Measurements from ENCODE around the gene NOTCH1.

Gene NOTCH1

GRCh38 chr9:136572003-136572827 is 26.4 kb upstream of the NOTCH1 start:
- FAIRE-seq (no peak), DNase-seq (ENCODE audit: insufficient read length, low spot score) (no peak)
- peak; percentile 29; the same call in 1 of the 2 replicates for TF ChIP-seq POLR2A (IDR thresholded peaks at IDR 0.05; ENCODE audit: low read depth, low read length)

DNA sequence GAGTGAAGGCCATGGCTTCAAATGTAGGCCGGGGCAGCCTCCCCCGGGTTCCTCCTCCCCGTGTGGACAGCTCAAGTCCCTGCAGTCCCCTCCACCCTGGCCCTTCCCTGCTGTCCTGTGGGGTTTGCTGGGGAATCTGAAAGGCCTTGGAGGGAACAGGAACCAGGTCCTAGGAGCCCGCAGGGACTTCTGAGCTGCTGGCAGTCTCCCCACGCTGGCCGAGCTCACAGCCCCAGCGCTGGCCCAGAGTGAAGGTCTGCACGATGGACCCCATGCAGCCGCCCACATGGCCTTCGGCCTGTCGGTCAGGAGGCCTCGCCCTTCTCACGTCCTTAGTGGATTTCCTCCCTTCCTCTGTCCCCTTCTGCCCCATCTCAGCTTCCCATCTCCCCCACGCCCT is 25.7 kb upstream of the NOTCH1 start:
- no peak for DNase-seq (ENCODE audit: insufficient read length, low spot score)
- no peak for FAIRE-seq
- no peak for TF ChIP-seq POLR2A (IDR thresholded peaks at IDR 0.05; ENCODE audit: low read depth, low read length)

DNA sequence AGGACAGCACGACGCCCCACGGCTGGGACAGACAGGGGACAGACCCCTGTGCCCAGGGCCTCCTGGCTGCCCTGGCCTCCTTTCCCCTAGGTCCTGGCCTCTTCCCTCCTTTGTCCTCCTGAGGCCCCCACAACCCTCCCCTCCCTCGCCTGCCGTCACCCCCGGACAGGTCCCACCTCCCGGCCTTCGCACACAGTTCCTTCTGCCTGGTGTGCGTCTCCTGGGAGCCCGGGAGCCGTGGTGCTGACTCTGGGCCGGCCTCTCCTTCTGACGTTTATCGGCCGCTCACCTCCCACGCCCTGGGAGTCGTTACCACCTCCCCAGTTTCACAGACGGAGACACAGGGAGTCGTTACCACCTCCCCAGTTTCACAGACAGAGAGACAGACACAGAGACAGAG is 25.1 kb upstream of the NOTCH1 start:
- FAIRE-seq (no peak), DNase-seq (ENCODE audit: insufficient read length, low spot score) (no peak)
- no peak for TF ChIP-seq POLR2A (IDR thresholded peaks at IDR 0.05; ENCODE audit: low read depth, low read length)

DNA sequence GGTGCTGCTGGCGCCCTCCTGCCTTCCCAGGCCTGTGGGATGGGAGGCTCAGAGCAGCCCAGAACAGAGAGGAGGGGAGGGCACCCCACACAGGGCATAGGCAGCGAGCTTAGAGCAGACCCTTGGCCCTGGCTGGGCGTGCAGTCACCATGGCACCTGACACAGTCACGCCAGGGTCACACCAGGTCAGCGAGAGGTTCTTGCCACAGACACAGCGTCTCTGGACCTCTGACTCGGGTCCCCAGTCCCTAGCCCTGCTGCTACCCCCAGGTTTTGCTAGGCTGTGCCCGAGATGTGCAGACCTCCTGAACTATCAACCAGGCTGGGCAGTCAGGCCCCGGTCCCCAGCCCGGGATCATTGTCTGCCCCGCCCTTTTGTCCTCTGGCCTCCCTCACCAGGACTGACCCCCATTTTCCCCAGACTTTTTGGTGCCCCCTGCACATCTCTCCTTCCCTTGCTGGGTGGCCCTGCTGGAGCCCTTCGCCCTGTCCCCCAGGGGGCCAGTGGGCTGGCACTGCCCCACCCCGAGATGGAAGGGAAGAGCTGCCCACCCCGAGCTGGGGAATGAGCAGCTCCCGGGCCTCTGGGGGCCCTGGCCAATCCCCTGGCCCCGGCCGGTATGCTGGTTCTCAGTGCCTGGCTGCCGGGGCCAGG is 24.5 kb upstream of the NOTCH1 start:
- no peak for DNase-seq (ENCODE audit: insufficient read length, low spot score)
- TF ChIP-seq POLR2A (IDR thresholded peaks at IDR 0.05; ENCODE audit: low read depth, low read length): no peak
- FAIRE-seq: no peak

DNA sequence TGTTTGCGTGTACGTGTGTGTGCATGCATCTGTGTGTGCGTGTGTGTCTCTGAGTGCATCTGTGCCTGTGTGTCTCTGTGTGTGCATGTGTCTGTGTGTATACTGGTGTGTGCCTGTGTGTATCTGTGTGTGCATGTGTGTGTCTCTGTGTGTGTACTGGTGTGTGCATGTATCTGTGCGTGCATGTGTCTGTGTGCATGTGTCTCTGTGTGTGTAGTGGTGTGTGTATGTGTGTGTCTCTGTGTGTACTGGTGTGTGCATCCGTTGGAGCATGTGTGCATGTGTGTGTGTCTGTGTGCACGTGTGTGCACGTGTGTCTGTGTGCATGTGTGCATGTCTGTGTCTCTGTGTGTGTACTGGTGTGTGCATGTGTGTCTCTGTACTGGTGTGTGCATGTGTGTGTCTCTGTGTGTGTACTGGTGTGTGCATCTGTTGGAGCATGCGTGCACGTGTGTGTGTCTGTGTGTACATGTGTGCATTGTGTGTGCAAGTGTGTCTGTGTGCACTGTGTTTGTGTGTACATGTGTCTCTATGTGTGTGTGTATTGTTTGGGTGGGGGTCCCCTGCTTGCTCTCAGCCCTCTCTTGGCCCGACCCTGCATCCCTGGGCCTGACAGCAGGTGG is 23.8 kb upstream of the NOTCH1 start:
- no peak for FAIRE-seq
- 0 out of 2 replicates have a peak, but pooled peaks have one; percentile 2 for TF ChIP-seq POLR2A (IDR thresholded peaks at IDR 0.05; ENCODE audit: low read depth, low read length)
- DNase-seq (ENCODE audit: insufficient read length, low spot score): no peak

- no peak for FAIRE-seq
- TF ChIP-seq POLR2A (IDR thresholded peaks at IDR 0.05; ENCODE audit: low read depth, low read length): no peak
These were observed 22.6 kb upstream of the NOTCH1 start for GRCh38 chr9:136568288-136569081.

DNA sequence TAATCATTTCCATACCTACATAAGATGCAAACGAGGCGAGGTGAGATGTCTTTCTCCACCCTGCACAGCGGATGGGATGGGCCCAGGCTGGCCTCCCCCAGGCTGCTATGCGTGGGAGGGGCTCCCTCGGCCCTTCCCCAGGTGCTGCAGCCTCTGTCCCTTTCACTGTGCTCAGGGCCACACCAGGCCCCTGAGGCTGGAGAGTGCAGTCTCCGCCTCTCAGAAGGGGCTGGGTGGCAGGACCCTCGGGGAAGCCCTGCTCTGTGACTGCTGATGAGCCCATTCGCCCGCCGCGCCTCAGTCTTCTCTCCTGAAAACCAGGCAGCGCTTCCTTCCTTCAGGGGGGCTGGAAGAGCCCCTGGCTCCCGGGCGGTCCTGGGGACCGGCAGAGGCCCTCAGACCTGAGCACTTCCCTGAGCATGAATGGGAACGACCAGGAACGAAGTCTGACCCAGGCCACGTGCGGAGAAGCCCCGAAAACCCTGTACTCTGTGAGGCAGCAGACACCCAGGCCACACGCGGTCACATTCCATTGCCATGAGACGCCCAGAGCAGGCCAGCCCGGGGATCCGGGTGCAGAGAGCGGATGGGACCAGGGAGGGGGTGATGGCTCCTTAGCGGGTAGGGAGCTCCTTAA is 21.9 kb upstream of the NOTCH1 start:
- peak; percentile 11; the same call in 1 of the 2 replicates for TF ChIP-seq POLR2A (IDR thresholded peaks at IDR 0.05; ENCODE audit: low read depth, low read length)
- peak; percentile 85 for FAIRE-seq
- DNase-seq (ENCODE audit: insufficient read length, low spot score): peak; percentile 100

More at GRCh38 chr9:136568288-136569081, 22.6 kb upstream of the NOTCH1 start:
- peak; percentile 78 for DNase-seq (ENCODE audit: insufficient read length, low spot score)

GRCh38 chr9:136566901-136567300 is 21.1 kb upstream of the NOTCH1 start:
- DNase-seq (ENCODE audit: insufficient read length, low spot score) (no peak), FAIRE-seq (no peak)
- no peak for TF ChIP-seq POLR2A (IDR thresholded peaks at IDR 0.05; ENCODE audit: low read depth, low read length)

- TF ChIP-seq POLR2A (IDR thresholded peaks at IDR 0.05; ENCODE audit: low read depth, low read length): no peak
- FAIRE-seq (no peak), DNase-seq (ENCODE audit: insufficient read length, low spot score) (no peak)
These were observed 20.7 kb upstream of the NOTCH1 start for GRCh38 chr9:136566553-136566895.

GRCh38 chr9:136565715-136566552 is 20.1 kb upstream of the NOTCH1 start:
- no peak for DNase-seq (ENCODE audit: insufficient read length, low spot score)
- FAIRE-seq: no peak
- TF ChIP-seq POLR2A (IDR thresholded peaks at IDR 0.05; ENCODE audit: low read depth, low read length): no peak

DNA sequence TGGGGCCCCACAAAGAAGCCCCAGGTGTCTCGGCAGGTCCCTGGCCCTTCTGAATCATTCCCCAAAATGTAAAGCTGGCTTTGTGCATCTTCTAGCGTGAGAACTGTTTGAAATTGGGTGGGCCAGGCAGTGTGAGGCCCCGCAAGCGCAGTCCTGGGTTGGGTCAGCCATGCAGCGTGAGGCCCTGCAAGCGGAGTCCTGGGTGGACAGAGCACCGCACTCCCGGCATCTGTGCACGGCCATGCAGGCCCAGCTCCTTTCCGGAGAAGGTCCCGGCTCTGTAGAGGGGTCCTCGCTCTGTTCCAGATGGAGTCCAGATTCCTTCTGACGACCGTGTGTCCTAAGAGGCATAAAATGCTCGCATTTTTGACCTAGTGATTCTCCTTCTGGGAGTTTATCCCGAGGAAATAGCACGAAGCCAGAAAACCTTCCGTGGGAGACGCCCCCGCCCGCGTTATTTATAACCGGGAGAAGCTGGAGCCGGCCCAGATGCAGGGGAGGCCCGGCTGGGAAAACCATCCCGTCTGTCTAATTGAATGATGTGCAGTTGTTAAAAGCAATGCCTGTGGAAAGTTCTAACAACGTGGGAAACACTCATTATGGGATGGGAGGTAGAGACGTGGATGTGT is 19.4 kb upstream of the NOTCH1 start:
- FAIRE-seq (no peak), DNase-seq (ENCODE audit: insufficient read length, low spot score) (no peak)
- no peak for TF ChIP-seq POLR2A (IDR thresholded peaks at IDR 0.05; ENCODE audit: low read depth, low read length)

GRCh38 chr9:136564379-136564988 is 18.6 kb upstream of the NOTCH1 start:
- FAIRE-seq (no peak), DNase-seq (ENCODE audit: insufficient read length, low spot score) (peak; percentile 75)
- TF ChIP-seq POLR2A (IDR thresholded peaks at IDR 0.05; ENCODE audit: low read depth, low read length): no peak

Measured in H54 (cell line).